ENCODE results near the gene BRI3.

- 0 out of 2 replicates have a peak, but pooled peaks have one; percentile 37 for TF ChIP-seq TEAD4 (IDR thresholded peaks at IDR 0.05; ENCODE audit: low read depth, low read length)
- no peak for TF ChIP-seq RBBP5 (IDR thresholded peaks at IDR 0.05; ENCODE audit: borderline replicate concordance, low read depth, low read length)
- no peak for TF ChIP-seq BCL11A (IDR thresholded peaks at IDR 0.05; ENCODE audit: low read depth in 2 of 2, low read length in 2 of 2)
- TF ChIP-seq NRF1 (IDR thresholded peaks at IDR 0.05; ENCODE audit: low read depth, low read length), result no peak
- no peak for TF ChIP-seq POLR2A (IDR thresholded peaks at IDR 0.05; ENCODE audit: control extremely low read depth in 1 of 2, low read depth in 2 of 2, low read length in 2 of 2)
- no peak for TF ChIP-seq TBP (IDR thresholded peaks at IDR 0.05; ENCODE audit: low read depth, low read length)
- no peak for TF ChIP-seq CTCF (IDR thresholded peaks at IDR 0.05; ENCODE audit: control extremely low read depth in 1 of 3, insufficient read depth in 1 of 3, low read depth in 1 of 3, low read length in 3 of 3)
Measured at GRCh38 chr7:98265841-98266271, 15.6 kb upstream of the BRI3 start.
